ENCODE measurements around the gene ANKRD12.

DNA sequence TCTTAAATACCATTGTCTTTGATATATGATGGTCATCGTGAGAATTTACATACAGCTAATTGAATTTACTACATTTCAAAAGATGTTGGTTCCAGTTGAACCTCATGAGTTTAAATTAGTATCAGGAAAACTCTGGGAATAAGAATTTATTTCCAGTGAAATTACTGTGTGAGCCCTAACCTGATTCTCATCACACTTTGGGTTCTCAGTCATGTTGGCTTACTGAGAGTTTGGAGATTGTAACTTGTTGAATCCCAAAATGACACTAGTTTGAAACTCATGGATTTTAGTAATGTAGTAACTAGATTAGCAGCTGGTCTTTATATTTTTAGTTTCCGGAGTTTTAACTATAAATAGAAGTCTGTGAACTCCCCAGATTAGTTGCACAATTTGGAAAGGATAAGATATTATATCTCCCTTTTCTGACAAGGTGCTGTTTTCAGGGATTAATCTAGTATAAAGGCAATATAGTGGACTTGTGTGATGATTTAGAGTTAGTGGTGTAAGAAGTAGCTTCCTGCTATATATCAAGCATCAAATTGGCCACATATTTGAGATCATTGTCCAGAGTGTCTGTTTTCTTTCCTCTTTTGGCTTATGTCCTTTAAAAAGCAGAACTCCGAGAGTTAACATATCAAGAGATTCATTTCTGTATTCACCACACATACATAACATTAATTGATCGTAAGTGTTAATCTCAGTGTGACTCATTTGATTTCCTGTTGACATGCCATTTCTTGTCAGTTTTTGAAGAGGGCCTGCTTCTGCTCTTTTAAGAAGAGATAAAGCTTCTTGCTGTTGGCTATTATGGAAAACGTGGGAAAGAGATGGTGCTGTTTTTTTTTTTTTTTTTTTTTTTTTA is 18.4 kb upstream of the ANKRD12 start:
- TF ChIP-seq, protein P1, sequence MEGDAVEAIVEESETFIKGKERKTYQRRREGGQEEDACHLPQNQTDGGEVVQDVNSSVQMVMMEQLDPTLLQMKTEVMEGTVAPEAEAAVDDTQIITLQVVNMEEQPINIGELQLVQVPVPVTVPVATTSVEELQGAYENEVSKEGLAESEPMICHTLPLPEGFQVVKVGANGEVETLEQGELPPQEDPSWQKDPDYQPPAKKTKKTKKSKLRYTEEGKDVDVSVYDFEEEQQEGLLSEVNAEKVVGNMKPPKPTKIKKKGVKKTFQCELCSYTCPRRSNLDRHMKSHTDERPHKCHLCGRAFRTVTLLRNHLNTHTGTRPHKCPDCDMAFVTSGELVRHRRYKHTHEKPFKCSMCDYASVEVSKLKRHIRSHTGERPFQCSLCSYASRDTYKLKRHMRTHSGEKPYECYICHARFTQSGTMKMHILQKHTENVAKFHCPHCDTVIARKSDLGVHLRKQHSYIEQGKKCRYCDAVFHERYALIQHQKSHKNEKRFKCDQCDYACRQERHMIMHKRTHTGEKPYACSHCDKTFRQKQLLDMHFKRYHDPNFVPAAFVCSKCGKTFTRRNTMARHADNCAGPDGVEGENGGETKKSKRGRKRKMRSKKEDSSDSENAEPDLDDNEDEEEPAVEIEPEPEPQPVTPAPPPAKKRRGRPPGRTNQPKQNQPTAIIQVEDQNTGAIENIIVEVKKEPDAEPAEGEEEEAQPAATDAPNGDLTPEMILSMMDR (IDR thresholded peaks at IDR 0.05): no peak
- TF ChIP-seq POLR2AphosphoS5 (IDR thresholded peaks at IDR 0.05; ENCODE audit: insufficient read depth in 1 of 2, low read depth in 1 of 2): peak in 1 of 2 donors; percentile 17
